Stimulated activated CD8-positive, alpha-beta memory T cell treated with anti-CD3 and anti-CD28 coated beads, Interleukin-7, amount 100 ng/mL, for 4 hours (primary cell): ENCODE measurements around the gene CPED1.
"Not testable (repeated sequence)": the region's sequence is repeated elsewhere in the genome, so short reads cannot be mapped to it uniquely, and the experiment has no call there.

Experiments
- DNase-seq, 2 donors: peaks; one replicate each; pipeline ENCODE4 v3.0.0-alpha.2; 2020; ENCODE audit warnings: low read depth in 2 of 2

CPED1 gene

DNA sequence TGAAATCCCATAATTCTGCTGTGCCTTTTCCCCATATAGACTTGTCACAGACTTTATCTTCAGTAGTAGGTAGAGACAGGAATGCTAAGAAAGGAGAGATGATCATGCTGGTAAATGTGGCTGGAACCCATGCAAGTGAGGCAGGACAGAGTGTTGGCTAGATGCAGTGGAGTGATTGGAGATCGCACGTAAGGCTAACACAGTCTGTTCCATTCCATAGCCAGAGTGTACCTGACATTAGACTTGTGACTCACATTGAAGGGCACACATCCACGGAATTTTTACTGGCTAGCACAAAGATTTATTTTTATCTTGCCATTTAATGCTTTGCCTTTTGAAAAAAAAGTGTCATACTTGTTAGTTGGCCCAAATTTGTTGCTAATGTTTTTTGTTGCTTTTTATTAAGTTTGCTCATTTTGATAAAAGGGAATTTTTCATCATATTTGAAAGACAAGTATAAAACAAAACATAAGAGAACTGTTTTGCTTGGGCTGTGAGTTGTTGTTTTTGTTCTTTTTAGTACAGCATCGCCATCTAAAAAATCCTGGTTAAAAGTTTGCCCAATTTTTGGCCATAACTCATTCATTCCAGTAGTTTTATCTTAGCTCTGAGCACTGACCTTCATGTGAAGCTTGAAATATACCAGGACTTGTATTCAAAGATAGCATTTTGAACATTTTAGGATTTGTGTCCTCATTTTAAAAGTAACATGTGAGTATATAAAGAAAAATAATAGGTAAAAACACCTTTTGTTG, 81.0 kb downstream of the CPED1 start:
- DNase-seq, result no peak

DNA sequence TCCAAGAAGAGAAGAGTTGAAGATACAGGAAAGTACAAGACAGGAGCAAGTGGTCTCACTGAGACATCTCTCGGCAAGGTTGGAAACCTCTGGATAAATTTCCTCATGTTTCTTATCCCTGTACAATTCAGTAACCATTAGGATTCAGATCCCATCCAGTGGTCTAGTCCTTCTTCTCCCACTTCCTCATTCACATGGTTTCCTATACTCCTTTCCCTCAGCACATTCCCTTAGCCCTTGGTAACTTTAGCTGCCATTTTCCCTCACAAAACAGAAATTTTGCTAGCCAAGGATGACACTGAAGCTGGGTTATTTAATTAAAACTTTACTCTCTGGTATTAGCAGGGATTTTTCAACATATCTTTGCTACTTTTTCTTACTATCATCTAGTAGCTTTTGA, 82.6 kb downstream of the CPED1 start:
- DNase-seq, result no peak

DNA sequence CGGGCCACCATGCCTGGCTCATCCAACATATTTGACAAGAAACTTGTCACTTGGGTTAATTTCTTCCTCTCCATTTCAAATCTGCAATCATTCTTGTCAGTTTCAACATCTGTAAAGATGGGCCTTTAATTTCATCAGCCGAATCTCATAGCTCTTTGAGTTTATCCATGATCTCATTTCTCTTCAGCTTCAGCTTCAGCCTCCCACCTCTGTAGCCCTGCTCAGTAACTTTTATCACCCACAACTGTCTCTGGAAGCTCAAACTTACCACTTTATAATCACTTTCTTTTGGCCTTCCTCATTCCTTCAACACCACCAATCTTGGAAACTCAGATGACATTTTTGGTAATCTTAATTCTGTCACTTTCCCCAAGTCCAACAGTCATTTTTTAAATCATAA, 83.2 kb downstream of the CPED1 start:
- DNase-seq, result no peak

DNA sequence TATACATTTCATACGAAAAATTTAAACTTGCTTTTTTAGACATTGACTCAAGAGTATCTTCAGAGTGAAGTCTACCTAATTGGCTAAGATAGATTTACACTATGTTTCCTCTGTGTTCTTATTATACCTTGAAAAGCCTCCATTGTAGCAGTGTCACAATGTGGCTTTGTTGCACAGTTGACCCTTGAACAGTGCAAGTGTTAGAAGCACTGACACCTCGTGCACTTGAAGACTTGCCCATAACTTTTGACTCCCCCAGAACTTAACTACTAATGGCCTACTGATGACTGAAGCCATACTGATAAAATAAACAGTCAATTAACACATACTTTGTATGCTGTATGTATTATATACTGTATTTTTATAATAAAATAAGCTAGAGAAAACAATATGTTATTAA, 84.3 kb downstream of the CPED1 start:
- DNase-seq, result no peak

DNA sequence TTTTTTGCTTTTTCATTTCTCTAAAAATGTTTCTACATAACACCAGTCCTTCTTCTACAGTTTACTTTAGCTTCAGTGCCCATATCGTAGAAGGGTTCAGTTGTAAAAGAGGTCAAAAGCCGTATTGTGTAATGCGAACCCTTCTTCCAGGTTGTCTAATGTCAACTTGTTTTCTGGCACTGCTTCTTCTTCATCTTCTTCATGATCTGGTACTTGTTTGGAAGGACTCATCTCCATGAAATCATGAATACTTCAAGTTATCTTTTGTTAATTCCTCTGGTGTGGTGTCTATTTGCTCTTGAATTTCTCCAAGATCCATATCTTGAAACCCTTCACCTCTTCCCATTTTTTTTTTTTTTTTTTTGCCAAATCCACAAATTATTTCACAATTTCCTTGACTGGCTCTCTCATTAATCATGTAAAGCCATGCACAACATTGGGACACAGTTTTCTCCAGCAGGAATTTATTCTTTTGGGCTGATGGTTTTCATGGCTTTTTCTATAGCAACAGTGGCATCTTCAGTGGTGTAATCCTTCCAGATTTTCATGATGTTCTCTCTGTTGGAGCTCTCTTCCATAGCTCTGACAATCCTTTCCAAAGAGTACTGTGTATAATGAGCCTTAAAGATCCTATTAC, 85.1 kb downstream of the CPED1 start:
- DNase-seq, result no peak

DNA sequence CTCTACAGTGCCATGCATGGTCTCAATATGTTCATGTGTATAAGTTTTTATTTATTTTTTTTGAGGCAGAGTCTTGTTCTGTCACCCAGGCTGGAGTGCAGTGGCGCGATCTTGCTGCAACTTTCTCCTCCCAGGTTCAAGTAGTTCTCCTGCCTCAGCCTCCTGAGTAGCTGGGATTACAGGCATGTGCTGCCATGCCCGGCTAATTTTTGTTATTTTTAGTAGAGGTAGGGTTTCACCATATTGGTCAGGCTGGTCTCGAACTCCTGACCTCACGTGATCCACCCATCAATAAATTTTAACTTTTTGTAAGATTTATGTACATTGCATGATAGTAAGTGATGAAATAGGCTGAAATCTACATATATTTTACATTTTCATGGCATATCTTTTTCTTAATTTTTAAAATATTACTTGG, 86.9 kb downstream of the CPED1 start:
- not testable (repeated sequence) for DNase-seq

DNA sequence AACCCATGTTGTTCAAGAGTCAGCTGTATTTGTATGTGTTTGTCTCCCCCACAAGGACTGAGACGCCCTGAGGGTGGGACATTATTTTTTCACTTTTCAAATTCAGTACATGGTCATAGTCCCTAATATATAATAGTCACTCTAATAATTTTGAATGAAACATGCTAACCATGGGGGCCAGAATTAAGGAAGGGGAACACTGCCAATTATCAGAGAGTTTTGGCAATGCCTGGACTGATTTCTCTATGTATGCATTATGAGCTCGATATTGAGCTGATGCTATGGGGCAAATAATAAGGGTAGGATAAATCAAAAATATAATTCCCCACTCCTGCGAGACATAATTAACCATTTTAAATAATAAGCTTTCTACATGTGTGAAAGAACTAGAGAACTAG, 87.4 kb downstream of the CPED1 start:
- DNase-seq, result no peak

DNA sequence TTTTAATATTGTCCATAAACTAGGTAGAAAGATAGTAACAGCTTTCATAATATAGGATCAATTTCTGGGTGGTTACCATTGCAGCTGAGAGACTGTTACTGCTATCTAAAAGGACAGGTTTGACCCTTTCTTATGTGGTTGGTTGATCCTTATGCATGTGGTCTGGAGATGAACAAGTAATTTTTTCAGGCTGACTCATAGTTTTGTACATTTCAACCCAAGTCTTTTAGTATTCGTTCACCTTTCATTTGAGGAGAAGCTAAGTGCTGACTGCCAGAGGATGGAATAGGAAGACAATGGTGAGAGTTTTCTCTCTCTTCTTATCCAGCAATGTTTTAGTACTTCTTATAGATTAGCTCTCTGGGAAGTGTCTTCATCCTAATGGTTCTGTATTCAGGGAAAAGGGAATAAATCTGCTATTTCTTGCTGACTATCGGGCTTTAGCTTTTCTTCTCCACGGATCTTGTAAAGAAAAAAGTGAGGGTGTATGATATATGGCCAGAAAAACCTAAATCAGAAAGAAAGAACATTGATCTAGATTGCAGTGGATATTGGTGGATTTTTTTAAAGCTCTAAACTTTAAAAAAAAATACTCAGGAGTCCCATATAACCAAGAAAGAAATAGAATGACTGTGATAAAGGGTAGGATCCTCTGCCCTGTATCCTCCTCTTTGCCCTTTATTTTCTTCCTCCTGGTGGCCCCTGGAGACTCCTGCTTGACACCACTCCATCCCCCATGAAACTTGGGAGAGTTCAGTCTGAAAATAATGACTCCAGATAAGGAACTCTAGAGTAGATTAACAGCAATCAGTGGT, 88.0 kb downstream of the CPED1 start:
- no peak for DNase-seq

DNA sequence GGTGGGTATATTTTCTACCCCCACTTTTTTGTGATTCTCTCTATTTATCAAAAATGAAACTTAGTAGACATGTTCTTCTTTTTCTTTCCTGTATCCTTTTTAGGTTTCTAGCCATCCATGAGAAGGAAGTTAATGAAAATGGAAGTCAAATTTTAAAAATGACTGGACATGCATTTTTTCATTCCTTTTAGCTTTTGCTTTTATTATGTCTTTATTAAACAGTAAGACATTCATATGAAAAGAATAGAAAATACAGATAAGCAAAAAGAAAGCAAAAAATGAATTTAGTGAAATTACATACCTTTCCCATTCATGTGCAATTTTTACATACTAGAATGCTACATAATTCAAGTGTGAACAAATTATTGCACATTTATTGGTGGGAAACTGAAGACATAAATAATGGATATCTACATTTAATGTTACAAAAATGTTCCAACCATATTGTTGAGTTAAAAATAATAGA, 88.7 kb downstream of the CPED1 start:
- no peak for DNase-seq

DNA sequence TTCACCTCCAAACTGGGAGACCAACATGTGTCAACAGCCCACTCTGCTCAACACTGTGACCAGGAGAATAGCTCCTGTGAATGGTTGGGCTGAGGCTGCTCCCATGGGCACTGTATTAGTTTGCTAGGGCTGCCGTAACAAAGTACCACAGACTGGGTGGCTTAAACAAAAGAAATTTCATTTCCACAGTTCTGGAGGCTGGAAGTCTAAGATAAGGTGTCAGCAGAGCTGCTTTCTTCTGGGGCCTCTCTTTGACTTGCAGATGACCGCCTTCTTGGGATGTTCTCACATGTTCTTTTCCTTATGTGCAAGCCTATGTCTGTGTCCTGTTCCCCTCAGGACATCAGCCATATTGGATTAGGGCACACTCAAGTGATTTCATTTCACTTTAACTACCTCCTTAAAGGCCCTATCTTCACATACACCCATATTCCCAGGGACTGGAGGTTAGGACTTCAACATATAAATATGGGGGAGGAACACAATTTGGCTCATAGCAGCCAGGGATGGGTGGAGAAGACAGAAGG, 90.3 kb downstream of the CPED1 start:
- no peak for DNase-seq

DNA sequence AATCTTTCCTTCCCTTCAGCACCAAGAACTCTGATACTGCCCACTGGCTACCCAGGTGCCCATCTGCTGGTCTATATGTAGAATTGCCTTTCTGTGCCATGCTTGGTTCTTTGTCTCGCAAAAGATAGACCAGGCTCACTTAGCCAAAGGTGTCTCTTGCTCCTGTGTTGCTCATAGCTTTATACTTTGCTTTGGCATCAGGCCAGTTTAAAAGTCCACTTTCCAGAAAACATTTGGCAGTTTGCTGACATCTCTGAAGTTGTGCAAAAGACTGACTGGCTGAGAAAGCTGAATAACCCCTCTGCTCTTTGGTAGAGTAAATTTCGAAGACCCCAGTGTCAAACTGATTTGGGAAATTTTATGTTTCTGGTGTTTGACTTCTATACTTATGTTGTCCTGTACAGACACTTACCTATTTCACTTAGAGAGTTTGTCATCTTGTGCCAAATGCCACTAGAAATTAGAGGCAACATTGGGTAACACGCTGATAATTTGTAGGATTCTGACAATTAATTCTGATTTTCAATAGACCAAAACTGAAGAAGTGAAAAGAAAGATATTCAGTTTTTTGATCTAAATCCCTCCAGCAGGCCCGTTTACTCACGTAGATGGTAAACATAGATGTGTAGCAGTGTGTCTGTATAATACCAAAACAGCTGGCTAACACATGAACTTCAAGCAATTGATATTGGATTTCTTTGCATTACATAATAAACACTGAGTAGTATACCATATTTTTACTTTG, 91.1 kb downstream of the CPED1 start:
- no peak for DNase-seq

DNA sequence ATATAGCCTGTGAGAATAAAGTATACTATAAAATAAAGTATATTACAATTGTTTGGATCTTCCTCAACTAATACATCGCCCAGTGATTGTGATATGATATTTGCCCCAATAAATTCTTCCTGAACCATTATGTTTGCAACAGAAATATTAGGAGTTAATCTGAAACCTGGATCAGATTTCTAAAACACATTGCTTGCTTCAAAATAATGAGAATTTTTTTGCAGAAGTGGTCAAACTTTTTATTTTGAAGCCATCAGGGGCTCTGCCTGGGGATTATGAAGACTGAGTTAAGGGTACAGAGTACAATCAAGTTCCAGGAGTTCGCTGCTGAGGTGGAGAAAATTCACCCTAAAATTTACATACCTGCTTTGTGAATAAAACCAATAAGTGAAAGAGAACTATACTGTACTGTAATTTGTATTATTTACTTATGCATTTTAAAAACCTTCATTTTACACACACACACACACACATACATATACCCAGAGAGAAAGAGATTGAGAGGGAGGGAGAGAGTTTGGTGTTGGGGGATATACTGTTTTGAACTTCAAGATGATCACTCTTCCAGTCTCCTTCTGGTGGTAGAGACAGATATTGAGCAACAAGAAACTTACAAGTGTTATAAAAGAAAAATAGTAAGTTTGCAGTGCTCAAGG, 91.9 kb downstream of the CPED1 start:
- no peak for DNase-seq

DNA sequence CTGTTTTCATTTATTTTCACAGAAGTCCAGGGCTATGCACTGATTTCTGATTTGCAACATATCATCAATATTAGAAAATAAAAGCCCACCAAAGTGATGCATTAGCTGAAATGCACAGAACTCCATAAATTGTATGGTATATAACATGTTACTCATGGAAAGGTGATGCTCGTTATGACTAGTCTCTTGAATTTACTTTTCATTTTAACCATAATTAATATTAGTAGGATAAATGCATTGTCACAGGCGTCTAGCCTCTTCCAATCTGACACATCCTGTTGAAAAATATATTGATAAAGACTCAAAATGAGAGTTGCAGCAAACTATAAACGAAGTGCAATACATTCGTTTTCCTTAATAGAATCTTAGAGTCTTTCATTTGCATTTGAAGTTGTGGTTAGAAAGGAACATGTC, 92.4 kb downstream of the CPED1 start:
- no peak for DNase-seq

DNA sequence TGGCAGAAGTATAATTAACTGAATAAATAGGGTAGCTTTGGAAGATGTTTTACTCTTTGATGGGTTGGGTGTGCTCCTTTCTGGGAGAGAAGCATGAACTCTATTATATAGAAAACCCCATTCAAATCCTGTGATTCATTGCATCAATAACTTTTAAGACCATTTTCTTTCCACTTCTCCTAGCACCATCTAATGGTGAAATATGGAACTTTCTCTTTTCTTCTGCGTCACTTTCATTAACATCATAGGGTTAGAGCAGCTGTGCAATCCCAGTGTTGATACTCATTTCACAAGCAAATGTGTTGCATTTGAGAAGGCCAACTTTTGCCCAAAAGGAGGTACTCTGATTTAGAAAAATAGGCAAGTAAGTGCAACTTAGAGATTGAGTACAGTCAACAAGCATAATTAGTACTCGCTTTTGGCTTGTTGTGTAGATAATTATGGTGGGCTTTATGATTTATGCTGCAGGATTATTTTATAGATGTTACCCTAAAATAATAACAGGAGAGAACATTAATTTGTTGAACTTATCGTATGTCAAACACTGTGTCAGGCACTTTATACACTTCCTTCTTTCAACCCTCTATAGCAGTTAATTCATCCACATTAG, 92.9 kb downstream of the CPED1 start:
- DNase-seq, result no peak

DNA sequence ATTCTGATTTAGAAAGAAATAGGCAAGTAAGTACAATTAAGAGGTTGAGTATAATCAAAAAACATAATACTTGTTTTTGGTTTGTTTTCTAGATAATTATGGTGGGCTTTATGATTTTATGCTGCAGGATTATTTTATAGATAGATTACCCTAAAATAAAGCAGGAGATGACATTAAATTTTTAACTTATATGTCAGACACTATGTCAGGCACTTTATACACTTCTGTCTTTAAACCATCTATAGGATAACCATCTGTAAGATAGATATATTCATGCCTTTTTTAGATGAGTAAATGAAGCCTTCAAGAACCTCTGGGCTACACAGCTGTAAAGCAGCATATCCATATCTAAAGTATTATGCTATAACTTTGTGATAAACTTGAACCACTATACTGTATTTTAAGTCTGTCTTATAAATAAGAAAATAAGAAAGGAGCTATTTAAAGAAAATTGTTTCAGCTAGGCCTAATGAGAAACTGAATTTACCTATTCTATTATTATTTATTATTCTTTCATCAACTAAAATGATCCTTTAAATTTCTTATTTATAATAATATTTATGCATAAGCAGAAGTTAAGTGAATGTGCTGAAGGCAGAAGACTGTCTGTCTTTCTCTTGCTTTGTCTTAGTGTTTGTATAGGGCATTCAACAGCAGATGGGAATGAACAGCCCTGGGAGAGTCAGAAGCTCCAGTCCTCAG, 94.0 kb downstream of the CPED1 start:
- DNase-seq, result no peak

DNA sequence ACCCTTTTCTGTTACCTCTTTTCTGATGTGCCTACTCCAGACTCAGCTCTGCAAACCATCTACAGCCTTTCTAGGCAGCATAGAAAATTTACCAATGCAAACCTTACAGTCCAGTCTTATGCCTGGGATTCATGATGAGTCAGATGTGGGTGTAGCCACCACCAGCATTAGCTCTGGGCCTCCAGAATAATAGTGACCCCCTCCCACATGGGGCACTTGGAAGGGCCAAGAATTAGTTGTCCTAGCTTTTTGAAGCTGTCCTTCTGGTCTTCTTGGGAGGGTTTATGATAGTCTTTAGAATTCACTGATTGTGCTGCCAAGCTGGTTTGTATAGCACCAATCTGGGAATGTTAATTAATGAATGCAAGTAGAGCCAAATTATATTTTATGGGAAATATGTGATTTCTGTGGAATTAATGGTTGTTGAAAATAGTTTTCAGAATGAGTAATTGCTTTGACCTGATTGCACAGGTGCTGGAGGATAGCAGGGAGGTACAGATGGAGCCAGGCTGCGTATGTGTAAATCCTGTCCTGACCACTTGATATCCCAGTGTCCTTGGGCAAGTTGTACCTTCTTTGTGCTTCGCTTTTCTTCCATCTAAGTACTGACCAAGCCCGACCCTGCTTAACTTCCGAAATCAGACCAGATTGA, 94.8 kb downstream of the CPED1 start:
- no peak for DNase-seq

DNA sequence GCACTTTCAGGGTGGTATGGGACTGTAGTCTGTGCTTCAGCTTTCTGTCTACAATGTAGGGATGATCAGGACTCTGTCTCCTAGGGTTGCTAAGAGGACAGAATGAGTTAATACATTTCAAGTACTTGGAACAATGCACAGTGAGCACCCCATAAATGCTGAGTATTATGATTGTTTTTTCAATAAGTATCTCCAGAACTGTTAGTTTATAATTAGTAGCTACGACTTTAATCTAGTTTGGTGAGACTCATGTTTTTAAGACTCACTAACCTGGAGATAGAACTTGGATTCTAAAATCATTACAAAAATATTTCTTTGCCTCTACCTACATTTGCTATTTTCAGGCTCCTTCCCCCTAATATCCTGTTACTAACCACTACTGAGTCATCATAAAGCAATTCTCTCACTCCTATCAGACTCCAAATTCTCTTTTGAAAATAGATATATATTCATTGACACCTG, 95.3 kb downstream of the CPED1 start:
- DNase-seq, result no peak

DNA sequence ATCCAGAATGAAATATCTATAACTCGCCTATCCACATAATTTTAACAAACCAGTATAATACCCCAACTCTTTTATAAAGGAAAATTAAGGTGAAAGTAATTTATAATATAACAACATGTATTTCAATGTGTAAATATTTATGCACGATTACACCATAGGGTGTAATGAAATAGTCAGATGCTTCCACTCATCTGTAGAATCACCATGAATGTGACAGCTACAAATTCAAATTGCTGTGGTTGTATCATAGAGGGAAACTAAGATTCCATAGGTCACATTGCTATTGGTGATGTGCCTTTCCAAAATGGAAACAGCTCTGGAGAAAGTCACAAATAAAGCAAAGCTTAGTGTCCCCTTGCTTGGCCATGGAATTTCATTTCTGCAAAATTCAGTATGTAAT, 95.7 kb downstream of the CPED1 start:
- no peak for DNase-seq

DNA sequence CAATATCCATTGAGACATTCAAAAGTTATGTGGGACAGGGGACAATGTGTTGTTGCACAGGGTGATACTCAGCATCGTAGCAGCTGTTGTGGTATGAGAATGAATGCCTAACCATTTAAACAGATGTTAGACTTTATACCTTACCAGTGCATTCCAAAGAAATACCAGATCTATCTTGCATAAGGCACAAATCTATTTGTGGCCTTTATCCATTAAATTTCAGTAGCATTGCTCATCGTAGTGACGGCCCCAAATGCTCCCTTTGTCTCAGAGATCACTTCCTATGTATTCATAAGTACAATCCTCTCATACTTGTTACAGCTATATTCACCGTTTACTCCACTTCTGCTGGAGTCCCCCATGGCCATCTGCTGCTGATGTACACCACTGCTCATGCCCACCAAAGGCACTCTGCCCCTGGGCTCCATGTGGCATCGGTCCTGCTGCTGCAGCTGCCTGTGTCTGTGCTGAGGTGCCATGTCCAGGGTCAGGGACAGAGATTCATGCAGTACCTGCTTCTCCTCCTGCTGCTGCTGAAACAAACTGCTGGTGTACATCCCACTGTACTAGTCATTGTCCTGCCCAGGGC, 96.3 kb downstream of the CPED1 start:
- DNase-seq, result no peak
